Measurements from ENCODE around the gene C2orf81. TPM values are rescaled to one million over a fixed set of nuclear protein-coding genes. Genes with fewer than 3 reads are reported as not detected.

Gene C2orf81
- total RNA-seq, 4 donors from 2014 or later = 0.22 to 0.76 (median 0.59) TPM

GRCh38 chr2:74368499-74368898, 52.9 kb downstream of the C2orf81 start:
- Histone ChIP-seq H3K4me3 (no peak overlapping the region), H3K27me3 (no peaks in the 10 kb centered on the region), H3K36me3 (peaks cover 55 to 83% (median 78%) of the 10 kb centered on the region in 3 donors), H3K4me1 (peaks cover 0 to 10% (median 4%) of the 10 kb centered on the region in 3 donors), H3K9me3 (no peaks in the 10 kb centered on the region), H3K27ac (no peak overlapping the region)
- intact Hi-C loops (cut with DNase I) = no loop called here
- TF ChIP-seq CTCF (IDR thresholded peaks at IDR 0.05) (no peak), POLR2A (IDR thresholded peaks at IDR 0.05) (no peak)
- WGBS, 2 donors = 77 to 92% methylated on average over 4 to 5 of the region's 5 CpGs
- DNase-seq = no peak

DNA sequence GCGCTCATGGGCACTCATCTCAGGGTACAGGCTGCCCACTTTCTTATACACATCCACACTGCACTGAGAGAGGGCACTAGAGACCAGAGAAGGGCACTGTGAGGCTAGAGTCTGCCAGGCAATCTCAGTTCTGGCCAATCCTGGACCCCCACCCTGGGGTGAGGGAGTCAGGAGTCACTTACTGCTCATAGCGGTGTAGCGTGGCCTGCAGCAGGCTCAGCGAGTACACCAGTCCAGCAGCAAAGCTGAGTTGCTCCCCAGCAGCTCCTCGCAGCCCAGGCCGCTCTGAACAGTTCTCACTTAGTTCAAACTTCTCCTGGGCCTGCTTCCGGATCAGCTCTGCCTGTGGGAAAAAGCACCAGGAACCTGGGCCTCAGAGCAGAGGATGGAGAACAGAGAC, 53.6 kb downstream of the C2orf81 start:
- Histone ChIP-seq H3K36me3 (peaks cover 63 to 90% (median 85%) of the 10 kb centered on the region in 3 donors), H3K4me1 (peaks cover 0 to 3% (median 0%) of the 10 kb centered on the region in 3 donors), H3K27ac (no peak overlapping the region), H3K9me3 (no peaks in the 10 kb centered on the region), H3K27me3 (no peaks in the 10 kb centered on the region), H3K4me3 (no peak overlapping the region)
- TF ChIP-seq POLR2A (IDR thresholded peaks at IDR 0.05) (no peak), CTCF (IDR thresholded peaks at IDR 0.05) (no peak)
- intact Hi-C loops (cut with DNase I) = no loop called here
- WGBS, 2 donors = 99 to 100% methylated on average over 1 to 7 of the region's 7 CpGs
- no peak for DNase-seq

DNA sequence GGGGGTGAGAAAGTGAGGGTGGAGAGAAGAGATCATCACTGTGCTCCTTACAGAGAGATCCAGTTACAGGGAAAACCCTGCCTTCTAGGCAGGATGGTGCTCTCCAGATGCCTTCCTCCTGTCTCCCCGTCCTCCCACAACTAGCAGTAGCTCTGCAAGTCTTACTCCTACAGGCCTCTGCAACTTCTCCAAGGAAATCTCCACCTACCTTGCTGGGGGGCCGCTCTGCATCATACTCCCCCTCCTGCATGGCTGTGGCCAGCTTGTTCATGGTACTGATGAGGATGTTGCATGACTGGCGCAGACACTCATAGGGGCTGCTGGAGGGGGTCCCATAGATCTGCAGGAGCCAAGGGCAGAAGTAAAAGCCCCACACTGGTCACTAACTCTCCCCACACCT, 55.4 kb downstream of the C2orf81 start:
- H3K36me3 ChIP-seq = peaks cover 73 to 100% (median 96%) of the 10 kb centered on the region in 3 donors
- intact Hi-C loops (cut with DNase I) = no loop called here

GRCh38 chr2:74364533-74365505, 56.6 kb downstream of the C2orf81 start:
- no peaks in the 10 kb centered on the region for H3K27me3 ChIP-seq
- H3K36me3 ChIP-seq = peaks cover 78 to 100% (median 90%) of the 10 kb centered on the region in 3 donors
- no peak for DNase-seq
- WGBS, 2 donors = 70 to 76% methylated on average over 7 of the region's 8 CpGs
- intact Hi-C loops (cut with DNase I) = no loop called here
- no peak for TF ChIP-seq CTCF (IDR thresholded peaks at IDR 0.05)
- H3K9me3 ChIP-seq = no peaks in the 10 kb centered on the region
- H3K4me1 ChIP-seq = no peaks in the 10 kb centered on the region
- no peak overlapping the region for H3K27ac ChIP-seq
- H3K4me3 ChIP-seq = no peak overlapping the region

More for the DNA sequence above, 55.4 kb downstream of the C2orf81 start:
- Histone ChIP-seq H3K4me1 (no peaks in the 10 kb centered on the region), H3K27ac (no peak overlapping the region), H3K4me3 (no peak overlapping the region), H3K27me3 (no peaks in the 10 kb centered on the region), H3K9me3 (no peaks in the 10 kb centered on the region)
- DNase-seq = no peak
- 86 to 93% methylated on average over 1 to 2 of the region's 3 CpGs for WGBS, 2 donors
- TF ChIP-seq CTCF (IDR thresholded peaks at IDR 0.05) = no peak
- no peak for TF ChIP-seq POLR2A (IDR thresholded peaks at IDR 0.05)

Other genes starting within 250 kb of the C2orf81 start
- 100 to 1,000 TPM in 3 of 4 donors, 10 to 100 TPM in 1; 87.9 to 125 (median 102) TPM for gene MOB1A, start 242.7 kb downstream of the C2orf81 start, total RNA-seq
- gene MTHFD2, start 223.0 kb downstream of the C2orf81 start, total RNA-seq = 10 to 100 TPM; 19.1 to 55.4 (median 39.0) TPM
- gene SLC4A5, start 78.2 kb downstream of the C2orf81 start, total RNA-seq = 1 to 10 TPM in 2 of 4 donors, under 1 TPM in 2; 0.62 to 2.3 (median 1.2) TPM
- 10 to 100 TPM; 67.1 to 80.1 (median 75.0) TPM for gene DCTN1, start 41.3 kb downstream of the C2orf81 start, total RNA-seq
- 1 to 10 TPM; 3.1 to 9.1 (median 6.0) TPM for gene WDR54, start 111 bp upstream of the C2orf81 start, total RNA-seq
- 10 to 100 TPM; 20.2 to 37.8 (median 27.9) TPM for gene RTKN, start 20.3 kb upstream of the C2orf81 start, total RNA-seq
- 10 to 100 TPM in 3 of 4 donors, 1 to 10 TPM in 1; 5.4 to 41.9 (median 20.3) TPM for gene INO80B, start 33.5 kb upstream of the C2orf81 start, total RNA-seq
- 10 to 100 TPM; 14.2 to 34.1 (median 25.3) TPM for gene WBP1, start 36.8 kb upstream of the C2orf81 start, total RNA-seq
- gene MOGS, start 43.8 kb upstream of the C2orf81 start, total RNA-seq = 10 to 100 TPM; 29.3 to 37.4 (median 33.9) TPM
- 10 to 100 TPM; 10.7 to 25.2 (median 22.1) TPM for gene MRPL53, start 51.1 kb upstream of the C2orf81 start, total RNA-seq
- gene CCDC142, start 61.4 kb upstream of the C2orf81 start, total RNA-seq = 10 to 100 TPM in 2 of 4 donors, 1 to 10 TPM in 2; 6.5 to 24.6 (median 14.5) TPM
- 10 to 100 TPM; 11.2 to 27.7 (median 17.5) TPM for gene TTC31, start 61.5 kb upstream of the C2orf81 start, total RNA-seq
- under 1 TPM in 2 of 4 donors, not detected in 2; 0.38 to 0.57 TPM for gene LBX2, start 78.0 kb upstream of the C2orf81 start, total RNA-seq
- gene PCGF1, start 86.1 kb upstream of the C2orf81 start, total RNA-seq = 10 to 100 TPM in 3 of 4 donors, 1 to 10 TPM in 1; 4.4 to 16.2 (median 14.7) TPM
- not detected for gene TLX2, start 92.8 kb upstream of the C2orf81 start, total RNA-seq
- gene DQX1, start 104.6 kb upstream of the C2orf81 start, total RNA-seq = 10 to 100 TPM in 1 of 4 donors, 1 to 10 TPM in 3; 3.8 to 13.3 (median 5.7) TPM
- gene AUP1, start 108.1 kb upstream of the C2orf81 start, total RNA-seq = 100 to 1,000 TPM in 2 of 4 donors, 10 to 100 TPM in 2; 79.9 to 142 (median 105) TPM
- gene HTRA2, start 108.3 kb upstream of the C2orf81 start, total RNA-seq = 10 to 100 TPM; 16.9 to 25.8 (median 22.0) TPM
- gene LOXL3, start 132.3 kb upstream of the C2orf81 start, total RNA-seq = 1 to 10 TPM in 2 of 4 donors, under 1 TPM in 1, not detected in 1; 0.48 to 4.3 (median 3.2) TPM
- 1 to 10 TPM in 2 of 4 donors, under 1 TPM in 1, not detected in 1; 0.88 to 6.7 (median 3.0) TPM for gene DOK1, start 133.1 kb upstream of the C2orf81 start, total RNA-seq
- gene M1AP, start 226.7 kb upstream of the C2orf81 start, total RNA-seq = under 1 TPM in 1 of 4 donors, not detected in 3; 0.19 TPM
- gene SEMA4F, start 232.6 kb upstream of the C2orf81 start, total RNA-seq = 1 to 10 TPM in 3 of 4 donors, under 1 TPM in 1; 0.42 to 6.1 (median 1.7) TPM

All from esophagus squamous epithelium (tissue), 5 donors.